Stimulated activated CD8-positive, alpha-beta memory T cell treated with anti-CD3 and anti-CD28 coated beads, Interleukin-12 subunit alpha, Interleukin-12 subunit beta, amount 100 ng/mL, for 1 hour (primary cell): ENCODE data around the gene CD72.
A peak's percentile ranks its signal among the peaks of the same experiment; 100 is the strongest.
"Not testable (repeated sequence)": the region's sequence is repeated elsewhere in the genome, so short reads cannot be mapped to it uniquely, and the experiment has no call there.

Experiments used
- DNase-seq: peaks from one replicate; pipeline ENCODE4 v3.0.0-alpha.2; 2020; ENCODE audit warnings: low read depth

CD72 gene

GRCh38 chr9:35649431-35650340 lies 31.5 kb upstream of the CD72 start:
- DNase-seq, result no peak

- peak; percentile 83 for DNase-seq
Observed at GRCh38 chr9:35646533-35647265, 28.5 kb upstream of the CD72 start.

- DNase-seq, result no peak
Observed at GRCh38 chr9:35646153-35646532, 27.9 kb upstream of the CD72 start.

- not testable (repeated sequence) for DNase-seq
Observed at GRCh38 chr9:35645736-35646135, 27.5 kb upstream of the CD72 start.

GRCh38 chr9:35643046-35643445 lies 24.8 kb upstream of the CD72 start:
- DNase-seq, result no peak

GRCh38 chr9:35641478-35641877 lies 23.3 kb upstream of the CD72 start:
- not testable (repeated sequence) for DNase-seq

GRCh38 chr9:35640431-35640830 lies 22.2 kb upstream of the CD72 start:
- DNase-seq, result not testable (repeated sequence)

GRCh38 chr9:35639631-35640030 lies 21.4 kb upstream of the CD72 start:
- DNase-seq, result no peak

- DNase-seq, result not testable (repeated sequence)
Observed at GRCh38 chr9:35639225-35639624, 21.0 kb upstream of the CD72 start.

- DNase-seq, result not testable (repeated sequence)
Observed at GRCh38 chr9:35638751-35639150, 20.5 kb upstream of the CD72 start.

- not testable (repeated sequence) for DNase-seq
Observed at GRCh38 chr9:35637427-35637955, 19.3 kb upstream of the CD72 start.

- not testable (repeated sequence) for DNase-seq
Observed at GRCh38 chr9:35636877-35637246, 18.6 kb upstream of the CD72 start.

GRCh38 chr9:35636135-35636876 lies 18.1 kb upstream of the CD72 start:
- no peak for DNase-seq

GRCh38 chr9:35635730-35636129 lies 17.5 kb upstream of the CD72 start:
- no peak for DNase-seq

- DNase-seq, result no peak
Observed at GRCh38 chr9:35629597-35629996, 11.4 kb upstream of the CD72 start.

GRCh38 chr9:35628389-35628991 lies 10.3 kb upstream of the CD72 start:
- no peak for DNase-seq

GRCh38 chr9:35627575-35627974 lies 9.4 kb upstream of the CD72 start:
- no peak for DNase-seq

GRCh38 chr9:35619800-35620158 lies 1.6 kb upstream of the CD72 start:
- no peak for DNase-seq

- DNase-seq, result peak; percentile 27
Observed at GRCh38 chr9:35618854-35619799, 914 bp upstream of the CD72 start.

- no peak for DNase-seq
Observed at GRCh38 chr9:35617548-35617947, 665 bp downstream of the CD72 start.
